ENCODE data around the gene CHST9.
"Not testable (repeated sequence)": the region's sequence is repeated elsewhere in the genome, so short reads cannot be mapped to it uniquely, and the experiment has no call there.

GRCh38 chr18:26927822-26928221 is 257.3 kb downstream of the CHST9 start:
- TF ChIP-seq CTCF (IDR thresholded peaks at IDR 0.05; ENCODE audit: low read length); EZH2 (IDR thresholded peaks at IDR 0.05; ENCODE audit: borderline replicate concordance, low read length): not testable (repeated sequence)

Measured in OCI-LY1 (cell line).